HG02642 (cell line): ENCODE data around the gene PDE2A.

ENCODE experiments used
- ATAC-seq: cut with Tn5 transposase; IDR thresholded peaks from one replicate; pipeline ENCODE4 v1.9.1; 2021; ENCODE audit warnings: mild to moderate bottlenecking; ENCODE audit not compliant: unreplicated experiment, poor library complexity

The PDE2A gene

GRCh38 chr11:72665911-72666472, 8.2 kb downstream of the PDE2A start:
- ATAC-seq: no peak

DNA sequence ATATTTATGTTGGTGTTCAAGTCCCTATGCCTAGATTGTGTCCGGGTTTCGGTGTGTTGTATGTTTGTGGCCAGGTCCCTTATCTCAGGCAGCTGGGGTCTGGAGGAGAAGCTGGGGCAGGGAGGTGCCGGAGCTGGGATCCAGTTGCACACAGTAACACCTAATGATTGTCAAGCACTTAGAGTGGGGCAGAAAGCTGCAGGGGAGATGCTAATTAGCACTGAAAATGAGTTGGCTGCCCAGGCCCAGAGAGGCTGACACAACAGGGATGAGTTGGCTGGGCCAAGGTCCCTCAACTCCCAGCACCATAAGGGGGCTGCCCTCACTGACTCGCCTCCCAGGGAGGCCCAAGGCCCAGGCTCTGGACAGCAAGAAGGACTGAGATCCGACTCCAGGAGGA, 12.2 kb downstream of the PDE2A start:
- ATAC-seq: no peak

- ATAC-seq: no peak
These were observed 12.7 kb downstream of the PDE2A start for GRCh38 chr11:72661486-72661885.

- ATAC-seq: no peak
These were observed 15.1 kb downstream of the PDE2A start for GRCh38 chr11:72658989-72659640.

DNA sequence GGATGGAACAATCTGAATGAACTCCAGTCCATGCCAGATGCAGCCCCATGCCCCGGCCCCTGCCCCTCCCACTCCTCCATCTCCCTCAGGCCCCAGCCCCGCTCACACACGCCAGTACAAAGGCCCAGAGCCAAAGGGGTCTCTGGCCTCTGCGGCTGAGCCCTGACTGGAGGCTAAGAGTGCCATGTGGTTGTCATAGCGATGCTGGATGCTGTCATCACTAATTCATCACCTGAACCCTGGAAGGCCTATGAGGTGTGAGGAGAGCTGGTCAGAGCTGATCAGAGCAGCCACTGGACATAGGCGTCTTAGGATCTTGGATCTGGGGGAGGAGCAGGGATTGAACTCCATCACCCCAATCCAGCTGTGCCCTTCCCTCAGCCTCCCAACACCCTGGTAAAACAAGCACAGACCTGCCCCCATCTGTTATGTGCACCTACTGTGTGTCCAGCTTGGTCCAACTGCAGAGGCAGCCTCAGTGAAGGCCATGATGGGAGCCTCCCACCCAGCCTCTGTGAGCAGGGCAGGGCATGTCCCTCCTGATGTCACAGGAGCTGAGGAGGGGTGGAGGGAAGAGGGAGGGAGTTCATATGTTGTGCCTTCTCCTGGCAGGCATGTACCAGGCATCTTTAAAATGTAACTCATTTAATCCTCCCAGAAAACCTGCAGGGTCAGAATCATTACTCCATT, 16.7 kb downstream of the PDE2A start:
- ATAC-seq: no peak

GRCh38 chr11:72655896-72656464, 18.2 kb downstream of the PDE2A start:
- ATAC-seq: no peak

GRCh38 chr11:72655014-72655413, 19.2 kb downstream of the PDE2A start:
- no peak for ATAC-seq

DNA sequence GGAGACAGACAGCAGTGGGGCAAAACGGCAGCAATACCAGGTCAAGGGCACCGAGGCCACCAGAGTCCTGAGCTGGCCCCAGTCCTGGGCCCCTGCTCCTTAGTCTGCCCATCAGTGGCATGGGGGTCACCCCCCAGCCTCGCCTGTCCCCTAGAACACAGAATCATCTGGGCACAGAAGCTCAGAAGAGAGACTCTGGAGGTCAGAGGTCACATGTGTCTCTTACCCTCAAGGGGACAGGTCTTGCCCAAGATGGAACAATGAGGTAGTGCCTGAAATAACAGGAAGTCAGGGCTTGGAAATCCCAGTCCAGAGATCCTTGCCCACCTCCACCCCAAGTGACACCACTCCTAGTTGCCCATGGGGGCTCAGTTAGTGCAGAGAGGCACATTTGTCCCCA, 20.6 kb downstream of the PDE2A start:
- no peak for ATAC-seq

- no peak for ATAC-seq
These were observed 21.2 kb downstream of the PDE2A start for GRCh38 chr11:72652873-72653630.

- no peak for ATAC-seq
These were observed 22.1 kb downstream of the PDE2A start for GRCh38 chr11:72652133-72652532.

DNA sequence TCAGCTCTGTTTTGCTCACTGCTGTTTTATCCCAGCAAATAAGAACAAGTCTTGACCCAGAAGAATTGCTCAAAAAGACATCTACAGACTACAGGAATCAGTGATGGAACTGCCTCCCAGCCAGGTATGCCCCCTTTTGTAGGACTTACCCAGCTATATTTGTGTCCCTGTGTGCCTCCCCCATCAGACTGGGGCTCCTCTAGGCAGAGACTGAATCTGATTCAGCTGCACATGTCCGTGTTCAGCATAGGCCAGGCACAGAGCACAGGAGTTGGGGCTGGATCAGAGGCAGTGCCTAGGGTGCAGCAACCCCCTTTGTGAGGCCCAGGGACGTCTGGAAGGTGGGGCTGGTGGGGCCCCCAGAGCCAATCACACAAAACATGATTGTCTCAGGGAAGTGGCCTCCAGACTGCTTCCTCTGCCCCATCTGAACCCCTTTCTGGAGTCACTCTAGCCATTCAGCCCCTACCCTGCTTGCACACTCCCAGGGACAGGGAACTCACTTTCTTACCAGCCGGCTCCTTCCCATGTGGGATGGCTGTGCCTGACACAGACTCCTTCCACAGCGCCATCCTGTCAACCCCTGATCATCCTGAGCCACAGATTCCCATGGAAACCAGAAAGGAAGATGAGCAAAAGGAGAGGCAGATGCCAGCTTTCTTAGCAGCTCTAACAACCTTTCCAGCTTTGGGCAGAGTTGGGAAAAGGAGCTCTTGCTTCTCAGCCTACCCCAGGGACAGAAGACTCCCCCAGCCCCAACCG, 24.8 kb downstream of the PDE2A start:
- no peak for ATAC-seq

- no peak for ATAC-seq
These were observed 25.7 kb downstream of the PDE2A start for GRCh38 chr11:72648384-72649136.

DNA sequence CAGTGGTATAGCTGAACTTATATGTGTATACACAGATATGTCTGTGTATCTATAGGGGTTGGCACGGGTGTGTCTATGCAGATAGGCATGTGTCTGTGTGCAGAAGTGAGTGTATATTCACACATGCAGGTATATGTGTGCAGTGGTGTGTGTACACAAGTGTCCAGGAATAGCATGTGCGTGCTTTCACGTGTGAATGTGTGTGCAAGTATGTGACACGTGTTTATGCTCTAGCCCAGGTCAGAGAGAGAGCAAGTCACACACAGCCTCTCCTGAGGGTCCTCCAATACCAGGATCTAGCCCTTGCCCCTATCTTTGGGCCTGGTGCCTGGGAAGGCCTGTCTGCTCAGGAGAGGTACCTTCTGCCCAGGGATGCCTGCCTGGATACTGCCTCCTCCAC, 26.3 kb downstream of the PDE2A start:
- ATAC-seq: no peak

DNA sequence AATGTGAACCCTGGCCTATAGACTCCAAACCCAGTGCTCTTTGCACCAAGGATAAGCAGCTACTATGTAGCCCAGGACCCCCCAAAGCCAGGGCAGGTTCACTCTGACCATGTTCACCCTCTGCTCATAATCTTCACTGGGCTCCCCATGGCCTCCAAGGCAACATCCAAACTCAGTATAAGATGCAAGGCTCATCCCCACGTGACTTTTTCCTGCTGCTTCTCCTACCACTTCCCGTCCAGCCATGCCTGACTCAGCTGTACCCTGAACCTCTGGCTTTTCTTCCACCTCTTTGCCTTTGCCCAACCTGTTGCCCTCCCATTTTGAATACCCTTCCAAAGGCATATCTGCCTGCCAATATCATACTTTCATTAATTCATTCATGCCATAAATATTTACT, 27.8 kb downstream of the PDE2A start:
- ATAC-seq: no peak

GRCh38 chr11:72646024-72646423, 28.2 kb downstream of the PDE2A start:
- ATAC-seq: no peak

- no peak for ATAC-seq
These were observed 30.7 kb downstream of the PDE2A start for GRCh38 chr11:72643547-72643946.

- no peak for ATAC-seq
These were observed 31.2 kb downstream of the PDE2A start for GRCh38 chr11:72642884-72643522.

DNA sequence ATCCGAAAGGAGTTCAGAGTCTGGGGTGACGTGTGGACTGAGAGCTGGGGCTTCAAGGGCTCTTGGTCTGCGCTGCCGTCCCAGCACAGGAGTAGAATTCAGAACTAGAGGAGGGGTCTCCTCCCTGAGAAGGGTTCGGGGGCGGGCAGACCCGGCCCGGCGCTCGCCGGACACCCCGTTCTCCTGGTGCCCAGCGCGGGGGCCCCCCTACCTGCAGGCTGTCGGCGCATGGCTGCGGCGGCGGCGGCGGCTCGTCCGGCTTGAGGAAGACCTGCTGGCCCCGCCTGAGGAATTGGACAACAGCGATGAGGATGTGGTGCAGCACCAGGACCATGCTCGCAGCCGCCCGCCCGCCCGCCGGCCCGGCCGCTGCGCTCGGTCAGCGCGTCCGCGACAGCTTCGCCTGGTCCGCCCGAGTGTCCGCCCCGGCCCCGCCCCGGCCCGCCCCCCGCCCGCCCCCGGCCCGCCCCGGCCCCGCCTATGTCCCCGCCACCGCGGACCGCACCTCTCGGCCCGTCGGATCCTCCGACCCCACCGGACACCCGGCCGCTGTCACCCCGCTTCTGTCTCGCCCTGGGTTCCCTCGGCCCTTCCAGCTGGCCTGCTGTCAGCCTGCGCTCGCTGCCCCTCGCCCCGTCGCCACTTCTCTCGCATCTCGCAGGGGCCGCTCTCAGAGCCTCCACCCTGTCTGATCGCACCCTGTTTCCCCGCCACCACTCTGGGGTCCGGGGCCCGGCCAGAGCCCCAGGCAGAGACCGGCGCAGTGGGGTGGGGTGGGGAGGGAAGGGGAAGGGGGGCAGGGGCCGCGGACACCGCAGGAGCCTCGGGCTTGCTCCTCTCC, 32.0 kb downstream of the PDE2A start:
- ATAC-seq: no peak
